ENCODE results near the gene SYNE3.

SYNE3 gene, protein sequence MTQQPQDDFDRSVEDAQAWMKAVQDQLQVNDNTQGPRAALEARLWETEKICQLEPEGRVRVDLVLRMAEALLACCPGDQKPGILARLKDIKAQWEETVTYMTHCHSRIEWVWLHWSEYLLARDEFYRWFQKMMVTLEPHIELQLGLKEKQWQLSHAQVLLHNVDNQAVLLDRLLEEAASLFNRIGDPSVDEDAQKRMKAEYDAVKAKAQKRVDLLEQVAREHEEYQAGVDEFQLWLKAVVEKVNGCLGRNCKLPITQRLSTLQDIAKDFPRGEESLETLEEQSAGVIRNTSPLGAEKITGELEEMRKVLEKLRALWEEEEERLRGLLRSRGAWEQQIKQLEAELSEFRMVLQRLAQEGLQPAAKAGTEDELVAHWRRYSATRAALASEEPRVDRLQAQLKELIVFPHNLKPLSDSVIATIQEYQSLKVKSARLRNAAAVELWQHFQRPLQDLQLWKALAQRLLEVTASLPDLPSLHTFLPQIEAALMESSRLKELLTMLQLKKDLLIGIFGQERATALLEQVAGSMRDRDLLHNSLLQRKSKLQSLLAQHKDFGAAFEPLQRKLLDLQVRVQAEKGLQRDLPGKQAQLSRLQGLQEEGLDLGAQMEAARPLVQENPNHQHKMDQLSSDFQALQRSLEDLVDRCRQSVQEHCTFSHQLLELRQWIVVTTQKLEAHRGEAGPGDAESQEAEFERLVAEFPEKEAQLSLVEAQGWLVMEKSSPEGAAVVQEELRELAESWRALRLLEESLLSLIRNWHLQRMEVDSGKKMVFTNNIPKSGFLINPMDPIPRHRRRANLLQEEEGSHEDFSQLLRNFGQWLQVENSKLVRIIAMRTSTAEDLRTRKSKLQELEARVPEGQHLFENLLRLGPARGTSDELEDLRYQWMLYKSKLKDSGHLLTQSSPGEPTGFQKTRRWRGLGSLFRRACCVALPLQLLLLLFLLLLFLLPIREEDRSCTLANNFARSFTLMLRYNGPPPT

GRCh38 chr14:95516554-95517181 lies at the start of gene SYNE3:
SYNE3 (minus strand) TSS chr14:95516650; CDS start chr14:95475821, 40,829 bp downstream.
- H2AFZ ChIP-seq (ENCODE audit: low read depth, low read length, severe bottlenecking): no peak within 1 kb of the TSS
- no peaks in the 10 kb centered on the region for H4K20me1 ChIP-seq (ENCODE audit: low read depth, low read length)
- H3K9me2 ChIP-seq (replicated peaks; ENCODE audit: insufficient read depth, low read length): no peaks in the 10 kb centered on the region
- TF ChIP-seq EZH2phosphoT487 (conservative IDR thresholded peaks at IDR 0.05; ENCODE audit: low read length): no peak
- TF ChIP-seq, protein P1, sequence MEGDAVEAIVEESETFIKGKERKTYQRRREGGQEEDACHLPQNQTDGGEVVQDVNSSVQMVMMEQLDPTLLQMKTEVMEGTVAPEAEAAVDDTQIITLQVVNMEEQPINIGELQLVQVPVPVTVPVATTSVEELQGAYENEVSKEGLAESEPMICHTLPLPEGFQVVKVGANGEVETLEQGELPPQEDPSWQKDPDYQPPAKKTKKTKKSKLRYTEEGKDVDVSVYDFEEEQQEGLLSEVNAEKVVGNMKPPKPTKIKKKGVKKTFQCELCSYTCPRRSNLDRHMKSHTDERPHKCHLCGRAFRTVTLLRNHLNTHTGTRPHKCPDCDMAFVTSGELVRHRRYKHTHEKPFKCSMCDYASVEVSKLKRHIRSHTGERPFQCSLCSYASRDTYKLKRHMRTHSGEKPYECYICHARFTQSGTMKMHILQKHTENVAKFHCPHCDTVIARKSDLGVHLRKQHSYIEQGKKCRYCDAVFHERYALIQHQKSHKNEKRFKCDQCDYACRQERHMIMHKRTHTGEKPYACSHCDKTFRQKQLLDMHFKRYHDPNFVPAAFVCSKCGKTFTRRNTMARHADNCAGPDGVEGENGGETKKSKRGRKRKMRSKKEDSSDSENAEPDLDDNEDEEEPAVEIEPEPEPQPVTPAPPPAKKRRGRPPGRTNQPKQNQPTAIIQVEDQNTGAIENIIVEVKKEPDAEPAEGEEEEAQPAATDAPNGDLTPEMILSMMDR (IDR thresholded peaks at IDR 0.05; ENCODE audit: insufficient read depth, low read length, poor library complexity, severe bottlenecking): no peak
- no peaks in the 10 kb centered on the region for H3K79me2 ChIP-seq (ENCODE audit: insufficient read depth, low read length)
- H3K4me3 ChIP-seq (ENCODE audit: insufficient read depth, low read length, poor library complexity, severe bottlenecking): peak within 1 kb of the TSS; percentile 48
- peak within 1 kb of the TSS; percentile 39; the same call in 1 of the 2 replicates for H3K9ac ChIP-seq (ENCODE audit: low read length)
- no peaks in the 10 kb centered on the region for H3K9me3 ChIP-seq (ENCODE audit: insufficient read depth, low read length)
- no peaks in the 10 kb centered on the region for H3K36me3 ChIP-seq (ENCODE audit: low read length)
- H3K27ac ChIP-seq (ENCODE audit: low read depth, low read length): no peak within 1 kb of the TSS
- peak within 1 kb of the TSS; percentile 53 for H3K4me2 ChIP-seq (ENCODE audit: low read depth, low read length, poor library complexity, severe bottlenecking)
- no peaks in the 10 kb centered on the region for H3F3A ChIP-seq (ENCODE audit: insufficient read depth)
- no peaks in the 10 kb centered on the region; the same call in 1 of the 2 replicates for H3K27me3 ChIP-seq (ENCODE audit: low read length)

GRCh38 chr14:95564060-95564459 lies 47.6 kb upstream of the SYNE3 start:
- H3F3A ChIP-seq (ENCODE audit: insufficient read depth): no peaks in the 10 kb centered on the region
- H3K79me2 ChIP-seq (ENCODE audit: insufficient read depth, low read length): no peaks in the 10 kb centered on the region
- H3K9me2 ChIP-seq (replicated peaks; ENCODE audit: insufficient read depth, low read length): no peaks in the 10 kb centered on the region
- no peak overlapping the region for H3K27ac ChIP-seq (ENCODE audit: low read depth, low read length)
- no peak for TF ChIP-seq EZH2phosphoT487 (conservative IDR thresholded peaks at IDR 0.05; ENCODE audit: low read length)
- TF ChIP-seq, protein P1 (IDR thresholded peaks at IDR 0.05; ENCODE audit: insufficient read depth, low read length, poor library complexity, severe bottlenecking): no peak
- no peaks in the 10 kb centered on the region for H4K20me1 ChIP-seq (ENCODE audit: low read depth, low read length)
- no peaks in the 10 kb centered on the region for H3K9me3 ChIP-seq (ENCODE audit: insufficient read depth, low read length)
- no peak overlapping the region for H3K4me2 ChIP-seq (ENCODE audit: low read depth, low read length, poor library complexity, severe bottlenecking)
- no peaks in the 10 kb centered on the region for H3K36me3 ChIP-seq (ENCODE audit: low read length)
- H3K27me3 ChIP-seq (ENCODE audit: low read length): no peaks in the 10 kb centered on the region
- H3K4me3 ChIP-seq (ENCODE audit: insufficient read depth, low read length, poor library complexity, severe bottlenecking): no peak overlapping the region
- H3K9ac ChIP-seq (ENCODE audit: low read length): no peak overlapping the region
- H2AFZ ChIP-seq (ENCODE audit: low read depth, low read length, severe bottlenecking): no peak overlapping the region

DNA sequence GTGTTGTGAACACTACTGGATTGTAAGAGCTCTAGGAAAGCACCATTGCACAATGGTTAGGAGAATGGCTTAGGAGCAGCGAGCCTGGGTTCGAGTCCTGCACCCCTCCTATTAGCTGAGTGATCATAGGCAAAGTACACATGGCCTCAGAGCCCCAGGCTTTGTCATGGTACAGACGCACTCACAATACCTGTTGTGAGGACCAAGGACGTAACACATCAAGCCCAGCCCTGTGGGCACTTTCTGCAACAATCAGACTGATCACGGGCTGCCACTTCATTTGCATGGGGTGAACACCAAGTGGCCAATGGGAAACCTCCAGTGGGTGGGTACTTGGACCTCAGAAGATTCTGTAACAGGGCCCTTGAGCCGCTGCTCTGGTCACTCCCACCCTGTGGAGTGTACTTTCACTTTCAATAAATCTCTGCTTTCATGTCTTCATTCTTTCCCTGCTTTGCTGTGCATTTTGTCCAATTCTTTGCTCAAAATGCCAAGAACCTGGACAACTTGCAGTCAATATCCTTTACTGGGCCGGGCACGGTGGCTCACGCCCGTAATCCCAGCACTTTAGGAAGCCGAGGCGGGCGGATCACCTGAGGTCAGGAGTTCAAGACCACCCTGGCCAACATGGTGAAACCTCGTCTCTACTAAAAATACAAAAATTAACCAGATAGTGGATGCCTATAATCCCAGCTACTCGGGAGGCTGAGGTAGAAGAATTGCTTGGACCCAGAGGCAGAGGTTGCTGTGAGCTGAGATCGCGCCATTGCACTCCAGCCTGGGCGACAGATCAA lies 46.6 kb upstream of the SYNE3 start:
- Histone ChIP-seq H3K9ac (ENCODE audit: low read length) (no peak overlapping the region), H3K27me3 (ENCODE audit: low read length) (no peaks in the 10 kb centered on the region), H3K79me2 (ENCODE audit: insufficient read depth, low read length) (no peaks in the 10 kb centered on the region), H3K9me3 (ENCODE audit: insufficient read depth, low read length) (no peaks in the 10 kb centered on the region), H3K27ac (ENCODE audit: low read depth, low read length) (no peak overlapping the region), H2AFZ (ENCODE audit: low read depth, low read length, severe bottlenecking) (no peak overlapping the region), H3K4me2 (ENCODE audit: low read depth, low read length, poor library complexity, severe bottlenecking) (no peak overlapping the region), H4K20me1 (ENCODE audit: low read depth, low read length) (no peaks in the 10 kb centered on the region), H3K9me2 (replicated peaks; ENCODE audit: insufficient read depth, low read length) (no peaks in the 10 kb centered on the region), H3K4me3 (ENCODE audit: insufficient read depth, low read length, poor library complexity, severe bottlenecking) (no peak overlapping the region), H3K36me3 (ENCODE audit: low read length) (no peaks in the 10 kb centered on the region), H3F3A (ENCODE audit: insufficient read depth) (no peaks in the 10 kb centered on the region)
- TF ChIP-seq EZH2phosphoT487 (conservative IDR thresholded peaks at IDR 0.05; ENCODE audit: low read length): no peak

All from SU-DHL-6 (cell line).